ENCODE results near the gene COA1.

GRCh38 chr7:43649755-43650274, 79.5 kb downstream of the COA1 start:
- TF ChIP-seq POLR2A (IDR thresholded peaks at IDR 0.05) (no peak), CTCF (IDR thresholded peaks at IDR 0.05) (no peak), POLR2AphosphoS5 (IDR thresholded peaks at IDR 0.05) (no peak)

Measured in prostate gland (tissue), 2 donors.